ENCODE results near the gene FEV. TPM values are rescaled to one million over a fixed set of nuclear protein-coding genes. Genes with fewer than 3 reads are reported as not detected.

The FEV gene
- polyA plus RNA-seq, 1 donor from 2014 or later: not detected

- Histone ChIP-seq H3K27ac (ENCODE audit: low read length) (no peak overlapping the region), H3F3A (ENCODE audit: insufficient read depth, low read length, poor library complexity, severe bottlenecking) (no peaks in the 10 kb centered on the region), H4K20me1 (ENCODE audit: insufficient read depth) (no peaks in the 10 kb centered on the region), H3K27me3 (ENCODE audit: insufficient read depth, low read depth, low read length) (no peaks in the 10 kb centered on the region), H3K79me2 (replicated peaks; ENCODE audit: insufficient read depth, low read length) (no peaks in the 10 kb centered on the region), H3K4me2 (ENCODE audit: low read length) (no peak overlapping the region), H3K9ac (ENCODE audit: low read length) (no peak overlapping the region), H3K36me3 (ENCODE audit: insufficient read depth, low read length) (no peaks in the 10 kb centered on the region), H3K9me2 (ENCODE audit: insufficient read depth, low read length) (no peaks in the 10 kb centered on the region), H3K4me3 (ENCODE audit: low read length) (no peak overlapping the region), H2AFZ (ENCODE audit: low read depth, low read length) (no peak overlapping the region), H3K9me3 (ENCODE audit: low read length) (no peaks in the 10 kb centered on the region)
- TF ChIP-seq TAF1 (IDR thresholded peaks at IDR 0.05; ENCODE audit: low read depth) (no peak), EP300 (conservative IDR thresholded peaks at IDR 0.05; ENCODE audit: poor library complexity, severe bottlenecking) (no peak), REST (IDR thresholded peaks at IDR 0.05; ENCODE audit: borderline replicate concordance) (no peak), CTCF (IDR thresholded peaks at IDR 0.05; ENCODE audit: poor library complexity, severe bottlenecking) (no peak)
Measured at GRCh38 chr2:219019436-219019835, 34.5 kb upstream of the FEV start.

GRCh38 chr2:219018726-219019125, 33.7 kb upstream of the FEV start:
- Histone ChIP-seq H3K79me2 (replicated peaks; ENCODE audit: insufficient read depth, low read length) (no peaks in the 10 kb centered on the region), H3K9me3 (ENCODE audit: low read length) (no peaks in the 10 kb centered on the region), H3K27me3 (ENCODE audit: insufficient read depth, low read depth, low read length) (peaks cover 3% of the 10 kb centered on the region), H3K9ac (ENCODE audit: low read length) (no peak overlapping the region), H3K9me2 (ENCODE audit: insufficient read depth, low read length) (no peaks in the 10 kb centered on the region), H3K27ac (ENCODE audit: low read length) (no peak overlapping the region), H3K4me2 (ENCODE audit: low read length) (no peak overlapping the region), H3K36me3 (ENCODE audit: insufficient read depth, low read length) (no peaks in the 10 kb centered on the region), H3K4me3 (ENCODE audit: low read length) (no peak overlapping the region), H3F3A (ENCODE audit: insufficient read depth, low read length, poor library complexity, severe bottlenecking) (no peaks in the 10 kb centered on the region), H4K20me1 (ENCODE audit: insufficient read depth) (no peaks in the 10 kb centered on the region), H2AFZ (ENCODE audit: low read depth, low read length) (no peak overlapping the region)
- TF ChIP-seq EZH2 (IDR thresholded peaks at IDR 0.05; ENCODE audit: borderline replicate concordance, insufficient read depth, low read length, poor library complexity, severe bottlenecking) (no peak), MXI1 (conservative IDR thresholded peaks at IDR 0.05; ENCODE audit: poor library complexity, severe bottlenecking) (no peak), POLR2AphosphoS5 (IDR thresholded peaks at IDR 0.05) (no peak), EP300 (conservative IDR thresholded peaks at IDR 0.05; ENCODE audit: poor library complexity, severe bottlenecking) (no peak), RAD21 (conservative IDR thresholded peaks at IDR 0.05) (no peak), TAF1 (IDR thresholded peaks at IDR 0.05; ENCODE audit: low read depth) (no peak), SMC3 (conservative IDR thresholded peaks at IDR 0.05; ENCODE audit: poor library complexity) (no peak), REST (IDR thresholded peaks at IDR 0.05; ENCODE audit: borderline replicate concordance) (no peak), CTCF (IDR thresholded peaks at IDR 0.05; ENCODE audit: poor library complexity, severe bottlenecking) (no peak)
